GM21515 (cell line): Measurements from ENCODE around the gene TOLLIP.
"Not testable (repeated sequence)": the region's sequence is repeated elsewhere in the genome, so short reads cannot be mapped to it uniquely, and the experiment has no call there.

Source experiments
- ATAC-seq: cut with Tn5 transposase; IDR thresholded peaks from one replicate; pipeline ENCODE4 v1.9.1; 2021; ENCODE audit not compliant: unreplicated experiment

Gene TOLLIP

GRCh38 chr11:1250411-1250810 lies 59.0 kb downstream of the TOLLIP start:
- ATAC-seq: not testable (repeated sequence)

- not testable (repeated sequence) for ATAC-seq
Observed at GRCh38 chr11:1248951-1249350, 60.5 kb downstream of the TOLLIP start.

- ATAC-seq: not testable (repeated sequence)
Observed at GRCh38 chr11:1247026-1247425, 62.4 kb downstream of the TOLLIP start.

GRCh38 chr11:1246301-1246700 lies 63.1 kb downstream of the TOLLIP start:
- not testable (repeated sequence) for ATAC-seq

- ATAC-seq: not testable (repeated sequence)
Observed at GRCh38 chr11:1245717-1246116, 63.7 kb downstream of the TOLLIP start.

- ATAC-seq: not testable (repeated sequence)
Observed at GRCh38 chr11:1244557-1244956, 64.9 kb downstream of the TOLLIP start.

- not testable (repeated sequence) for ATAC-seq
Observed at GRCh38 chr11:1243521-1243920, 65.9 kb downstream of the TOLLIP start.

- ATAC-seq: not testable (repeated sequence)
Observed at GRCh38 chr11:1242751-1243150, 66.7 kb downstream of the TOLLIP start.

- ATAC-seq: no peak
Observed at GRCh38 chr11:1242289-1242688, 67.1 kb downstream of the TOLLIP start.

GRCh38 chr11:1241706-1242105 lies 67.7 kb downstream of the TOLLIP start:
- ATAC-seq: no peak

GRCh38 chr11:1240771-1241170 lies 68.7 kb downstream of the TOLLIP start:
- no peak for ATAC-seq

GRCh38 chr11:1239596-1240205 lies 69.7 kb downstream of the TOLLIP start:
- ATAC-seq: no peak

- ATAC-seq: no peak
Observed at GRCh38 chr11:1238767-1239595, 70.5 kb downstream of the TOLLIP start.

GRCh38 chr11:1237851-1238250 lies 71.6 kb downstream of the TOLLIP start:
- ATAC-seq: no peak

GRCh38 chr11:1237128-1237580 lies 72.3 kb downstream of the TOLLIP start:
- no peak for ATAC-seq

- ATAC-seq: no peak
Observed at GRCh38 chr11:1236316-1237127, 72.9 kb downstream of the TOLLIP start.

- ATAC-seq: no peak
Observed at GRCh38 chr11:1235901-1236315, 73.5 kb downstream of the TOLLIP start.

GRCh38 chr11:1235306-1235900 lies 74.0 kb downstream of the TOLLIP start:
- no peak for ATAC-seq

- no peak for ATAC-seq
Observed at GRCh38 chr11:1234771-1235305, 74.6 kb downstream of the TOLLIP start.

- no peak for ATAC-seq
Observed at GRCh38 chr11:1234054-1234720, 75.2 kb downstream of the TOLLIP start.
